Body of pancreas (tissue), 4 donors: ENCODE data around the gene TEDDM1. TPM values are rescaled to one million over a fixed set of nuclear protein-coding genes. Genes with fewer than 3 reads are reported as not detected.

Experiments used
- ATAC-seq: fragments of 150-250 bp; one replicate; pipeline ENCODE4 v1.9.1; 2016
- DNase-seq, 4 donors: peaks; one replicate each; pipeline ENCODE4 v3.0.0-alpha.2; 2019
- H3K27ac ChIP-seq, 4 donors: fragments of 200-600 bp; sonication (generic); 1 replicate in 3 of 4; 2 replicates in 1 of 4; pipeline versions ENCODE4 v1.5.1 to v1.6.1; 2016 to 2019; ENCODE audit warnings: mild to moderate bottlenecking in 1 of 4, mixed read lengths in 1 of 4, moderate library complexity in 1 of 4
- H3K27me3 ChIP-seq, 2 donors: fragments of 200-600 bp; sonication (generic); one replicate each; pipeline ENCODE4 v1.6.0; 2016; ENCODE audit warnings: mild to moderate bottlenecking in 1 of 2
- H3K36me3 ChIP-seq, 2 donors: fragments of 200-600 bp; sonication (generic); replicated peaks in 1 of 2; 2 replicates each; pipeline ENCODE4 v1.5.1; 2016; ENCODE audit warnings: low read depth in 2 of 2; ENCODE audit not compliant: insufficient read depth in 1 of 2
- H3K4me1 ChIP-seq: fragments of 200-600 bp; sonication (generic); one replicate; pipeline ENCODE4 v1.6.0; 2016
- H3K4me3 ChIP-seq, 2 donors: fragments of 200-600 bp; sonication (generic); 1 replicate in 1 of 2; 2 replicates in 1 of 2; pipeline ENCODE4 v1.5.1; 2016 to 2019
- H3K9me3 ChIP-seq, 3 donors: fragments of 200-600 bp; sonication (generic); 1 replicate in 2 of 3; 2 replicates in 1 of 3; pipeline ENCODE4 v1.5.1; 2016
- CTCF ChIP-seq, 7 experiments: fragments of 450-650 bp in 4 of 7; fragments of 200-600 bp in 3 of 7; sonication (generic) in 3 of 7; IDR thresholded peaks; one replicate each; pipeline ENCODE4 v1.5.1; 2016 to 2019; ENCODE audit warnings: antibody characterized with exemption in 7 of 7
- POLR2A ChIP-seq, 3 donors: fragments of 450-650 bp; IDR thresholded peaks; one replicate each; pipeline ENCODE4 v1.6.1; 2016; ENCODE audit warnings: antibody characterized with exemption in 3 of 3, mild to moderate bottlenecking in 2 of 3
- WGBS, 2 donors: methylation state at CpG; one replicate each; pipeline ENCODE4 v1.1.5; 2017; 5-methylcytosine and 5-hydroxymethylcytosine counted together
- intact Hi-C: fragments of 100-400 bp; cut with DNase I; formaldehyde crosslinking; loops from one replicate; pipeline ENCODE4 v1.15.1; 2023
- total RNA-seq, 2 donors: library from RNA; depleted of rRNA; stranded (reverse); fragments of >200 nt; gene quantifications; one replicate each; pipeline ENCODE4 v1.1.0, GENCODE V29; 2016

TEDDM1 gene
- total RNA-seq, 2 donors from 2014 or later = not detected

- DNase-seq (peak in 1 of 4 donors; percentile 10), ATAC-seq (no peak)
- TF ChIP-seq CTCF (IDR thresholded peaks at IDR 0.05) (no peak), POLR2A (IDR thresholded peaks at IDR 0.05) (no peak)
- no peaks in the 10 kb centered on the region for H3K9me3 ChIP-seq
- intact Hi-C loops = loop anchor here (10.0 kb wide), 1 partner anchor 340 kb away; the partner anchor contains the start of gene NPL
- no peak overlapping the region for H3K4me3 ChIP-seq
- WGBS, 2 donors = 31 to 63% methylated on average over 4 of the region's 4 CpGs
- H3K4me1 ChIP-seq = peaks cover 10% of the 10 kb centered on the region
- no peaks in the 10 kb centered on the region for H3K27me3 ChIP-seq
- H3K27ac ChIP-seq = no peak overlapping the region
- no peaks in the 10 kb centered on the region for H3K36me3 ChIP-seq
Observed at GRCh38 chr1:182444497-182444896, 44.0 kb upstream of the TEDDM1 start.

DNA sequence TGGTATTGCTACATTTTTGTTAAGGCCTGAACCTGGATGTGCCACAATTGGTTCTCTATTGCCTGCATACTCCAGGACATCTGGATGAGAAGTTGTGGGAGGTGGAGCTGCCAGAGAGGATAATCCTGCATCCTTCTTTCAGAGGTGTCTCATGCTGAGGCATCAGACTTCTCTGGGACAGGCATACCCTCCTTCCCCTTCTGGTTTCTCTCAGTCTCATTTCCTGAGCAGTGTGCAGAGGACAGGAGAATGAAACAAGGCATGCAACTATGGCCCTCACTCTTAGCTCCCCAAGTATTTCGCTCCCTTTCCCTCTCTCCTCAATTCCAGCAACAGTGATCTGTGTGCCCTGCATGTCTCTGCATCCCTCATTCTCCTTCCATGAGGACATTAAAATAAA, 41.9 kb upstream of the TEDDM1 start:
- DNase-seq = no peak
- ATAC-seq = no peak
- no peak overlapping the region for H3K27ac ChIP-seq
- TF ChIP-seq CTCF (IDR thresholded peaks at IDR 0.05) = no peak
- TF ChIP-seq POLR2A (IDR thresholded peaks at IDR 0.05) = no peak
- no peaks in the 10 kb centered on the region for H3K27me3 ChIP-seq
- intact Hi-C loops = loop anchor here (10.0 kb wide), 1 partner anchor 342 kb away; the partner anchor contains the start of gene NPL
- H3K4me3 ChIP-seq = no peak overlapping the region
- peaks cover 10% of the 10 kb centered on the region for H3K4me1 ChIP-seq
- no peaks in the 10 kb centered on the region for H3K9me3 ChIP-seq
- 95 to 96% methylated on average over 1 of the region's 1 CpG for WGBS, 2 donors
- H3K36me3 ChIP-seq = no peaks in the 10 kb centered on the region

- no peaks in the 10 kb centered on the region for H3K27me3 ChIP-seq
- TF ChIP-seq POLR2A (IDR thresholded peaks at IDR 0.05) (no peak), CTCF (IDR thresholded peaks at IDR 0.05) (no peak)
- no peak overlapping the region for H3K27ac ChIP-seq
- no peak for ATAC-seq
- intact Hi-C loops = loop anchor here (10.0 kb wide), 1 partner anchor 343 kb away; the partner anchor contains the start of gene NPL
- no peaks in the 10 kb centered on the region for H3K9me3 ChIP-seq
- no peaks in the 10 kb centered on the region for H3K36me3 ChIP-seq
- WGBS, 2 donors = 91 to 100% methylated on average over 2 to 3 of the region's 3 CpGs
- DNase-seq = no peak
- H3K4me3 ChIP-seq = no peak overlapping the region
- H3K4me1 ChIP-seq = peaks cover 10% of the 10 kb centered on the region
Observed at GRCh38 chr1:182441719-182442118, 41.3 kb upstream of the TEDDM1 start.

DNA sequence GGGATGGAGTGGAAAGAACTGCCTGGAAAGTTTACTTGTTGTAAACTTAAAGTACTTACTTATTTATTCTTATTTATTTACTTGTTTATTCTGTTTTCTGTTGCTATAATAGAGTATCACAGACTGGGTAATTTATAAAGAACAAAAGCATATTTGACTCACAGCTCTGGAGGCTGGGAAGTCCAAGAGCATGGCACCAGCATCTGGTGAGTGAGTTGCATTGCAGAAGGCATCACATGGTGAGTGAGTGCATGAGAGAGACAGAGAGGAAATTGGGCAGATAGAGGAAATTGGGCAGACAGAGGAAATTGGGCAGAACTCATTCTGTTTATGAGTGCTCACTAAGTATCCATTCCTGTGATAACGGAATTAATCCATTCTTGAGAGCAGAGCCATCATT, 37.9 kb upstream of the TEDDM1 start:
- intact Hi-C loops = no loop called here
- DNase-seq (no peak), ATAC-seq (no peak)
- WGBS, 2 donors = 82 to 87% methylated on average over 1 of the region's 1 CpG
- H3K27ac ChIP-seq = no peak overlapping the region
- TF ChIP-seq POLR2A (IDR thresholded peaks at IDR 0.05) (no peak), CTCF (IDR thresholded peaks at IDR 0.05) (no peak)
- no peaks in the 10 kb centered on the region for H3K9me3 ChIP-seq
- no peaks in the 10 kb centered on the region for H3K4me1 ChIP-seq
- no peak overlapping the region for H3K4me3 ChIP-seq
- no peaks in the 10 kb centered on the region for H3K36me3 ChIP-seq
- no peaks in the 10 kb centered on the region for H3K27me3 ChIP-seq

DNA sequence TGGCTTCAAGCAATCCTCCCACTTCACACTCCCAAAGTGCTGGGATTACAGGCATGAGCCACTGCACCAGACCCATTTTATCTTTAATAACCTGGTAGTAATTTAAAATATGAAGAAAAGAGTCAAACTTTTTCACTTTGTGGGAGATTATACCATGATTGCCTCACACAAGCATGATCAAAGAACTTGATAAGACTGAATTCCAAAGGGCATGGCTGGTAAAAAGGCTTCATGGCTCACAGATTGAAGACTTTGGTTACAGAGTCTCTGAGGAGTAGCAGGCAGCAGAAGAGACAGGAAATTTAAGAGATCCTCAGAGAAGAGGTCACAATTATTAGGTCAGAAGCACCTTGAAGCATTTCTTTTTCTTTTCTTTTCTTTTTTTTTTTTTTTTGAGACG, 33.1 kb upstream of the TEDDM1 start:
- DNase-seq = no peak
- ATAC-seq = no peak
- H3K27ac ChIP-seq = no peak overlapping the region
- TF ChIP-seq POLR2A (IDR thresholded peaks at IDR 0.05) = no peak
- no peak for TF ChIP-seq CTCF (IDR thresholded peaks at IDR 0.05)
- no peak overlapping the region for H3K4me3 ChIP-seq
- intact Hi-C loops = no loop called here
- H3K9me3 ChIP-seq = no peaks in the 10 kb centered on the region
- H3K36me3 ChIP-seq = no peaks in the 10 kb centered on the region
- H3K4me1 ChIP-seq = no peaks in the 10 kb centered on the region
- H3K27me3 ChIP-seq = no peaks in the 10 kb centered on the region
- 83 to 93% methylated on average over 1 of the region's 1 CpG for WGBS, 2 donors
